Endodermal cell (in vitro differentiated cells): ENCODE measurements around the gene KIZ. TPM values are rescaled to one million over a fixed set of nuclear protein-coding genes. Genes with fewer than 3 reads are reported as not detected.

Experiments
- DNase-seq: peaks from one replicate; pipeline ENCODE4 v3.0.0-alpha.2; 2017
- H3K27ac ChIP-seq: 2 replicates; pipeline ENCODE4 v1.5.1; 2013; ENCODE audit warnings: mild to moderate bottlenecking, low read depth, low read length, moderate library complexity
- H3K27me3 ChIP-seq: 2 replicates; pipeline ENCODE4 v1.6.1; 2013; ENCODE audit warnings: mild to moderate bottlenecking, low read length, moderate library complexity; ENCODE audit not compliant: insufficient read depth, control insufficient read depth, poor library complexity, severe bottlenecking
- H3K36me3 ChIP-seq: 2 replicates; pipeline ENCODE4 v1.7.0; 2013; ENCODE audit warnings: mild to moderate bottlenecking, low read length, moderate library complexity; ENCODE audit not compliant: control insufficient read depth, insufficient read depth
- H3K4me1 ChIP-seq: one replicate; pipeline ENCODE4 v1.7.0; 2013; ENCODE audit warnings: low read length; ENCODE audit not compliant: control insufficient read depth, insufficient read depth
- H3K4me3 ChIP-seq: 2 replicates; pipeline ENCODE4 v1.5.1; 2013; ENCODE audit warnings: mild to moderate bottlenecking, low read length, moderate library complexity
- H3K9ac ChIP-seq: 2 replicates; pipeline ENCODE4 v1.6.1; 2013; ENCODE audit warnings: mild to moderate bottlenecking, low read length, moderate library complexity; ENCODE audit not compliant: poor library complexity, severe bottlenecking; ENCODE audit errors: extremely low read depth
- H3K9me3 ChIP-seq: 2 replicates; pipeline ENCODE4 v1.6.1; 2013; ENCODE audit warnings: mild to moderate bottlenecking, low read length, moderate library complexity; ENCODE audit not compliant: control insufficient read depth
- H3K27ac Mint-ChIP-seq: 2 replicates; pipeline ENCODE4 v1.8.0; 2020; ENCODE audit warnings: mixed read lengths
- H3K27me3 Mint-ChIP-seq: 2 replicates; pipeline ENCODE4 v1.8.0; 2021; ENCODE audit warnings: mild to moderate bottlenecking, mixed read lengths; ENCODE audit not compliant: insufficient read depth
- H3K36me3 Mint-ChIP-seq: 2 replicates; pipeline ENCODE4 v1.8.0; 2020; ENCODE audit warnings: low read depth, mixed read lengths
- H3K4me1 Mint-ChIP-seq: 2 replicates; pipeline ENCODE4 v1.8.0; 2020; ENCODE audit warnings: mixed read lengths
- H3K4me3 Mint-ChIP-seq: 2 replicates; pipeline ENCODE4 v1.8.0; 2020; ENCODE audit warnings: mild to moderate bottlenecking, moderate library complexity, mixed read lengths
- H3K9me3 Mint-ChIP-seq: 2 replicates; pipeline ENCODE4 v1.8.0; 2020; ENCODE audit warnings: mild to moderate bottlenecking, mixed read lengths
- CTCF ChIP-seq: fragments of 200-600 bp; sonication (generic); conservative IDR thresholded peaks from 2 replicates; pipeline ENCODE4 v1.5.0; 2021; ENCODE audit warnings: antibody characterized with exemption, mild to moderate bottlenecking
- WGBS, 2 experiments: methylation state at CpG; one replicate each; pipeline versions ENCODE4 v1.1.5 to v1.1.7; 2013; ENCODE audit warnings: missing lambda C conversion rate in 2 of 2, mixed read lengths in 1 of 2; ENCODE audit not compliant: insufficient coverage in 1 of 2, insufficient read length in 1 of 2; 5-methylcytosine and 5-hydroxymethylcytosine counted together
- total RNA-seq, 2 donors: library from RNA; stranded (reverse); fragmentation: NEBNext Ultra II Directional in 1 of 2; extraction: Animal tissue kit (Norgen Biotek cat#: 25700) in 1 of 2; gene quantifications; 2 replicates in 1 of 2; 3 replicates in 1 of 2; pipeline ENCODE4 v1.2.1, GENCODE V29; 2021

Gene KIZ
- total RNA-seq, 2 donors from 2014 or later = 50.3 to 50.8 TPM

GRCh38 chr20:21113697-21114096, 12.2 kb upstream of the KIZ start:
- no peak overlapping the region for H3K27ac ChIP-seq
- no peak overlapping the region for H3K4me3 ChIP-seq
- WGBS, 2 experiments = 92% methylated on average over 4 of the region's 4 CpGs; no CpG with 5 or more reads in 1 of the 2 experiments
- no peaks in the 10 kb centered on the region for H3K9me3 Mint-ChIP-seq
- H3K4me1 ChIP-seq = no peaks in the 10 kb centered on the region
- no peaks in the 10 kb centered on the region for H3K36me3 Mint-ChIP-seq
- TF ChIP-seq CTCF = no peak
- no peaks in the 10 kb centered on the region for H3K27me3 Mint-ChIP-seq
- no peak for DNase-seq
- no peak overlapping the region for H3K9ac ChIP-seq
- no peaks in the 10 kb centered on the region for H3K36me3 ChIP-seq
- peaks cover 2% of the 10 kb centered on the region for H3K4me1 Mint-ChIP-seq
- H3K9me3 ChIP-seq = no peaks in the 10 kb centered on the region
- peaks cover 8% of the 10 kb centered on the region for H3K27me3 ChIP-seq
- H3K4me3 Mint-ChIP-seq = no peak overlapping the region
- no peak overlapping the region for H3K27ac Mint-ChIP-seq

- DNase-seq = no peak
- peak; percentile 46 for TF ChIP-seq CTCF
- H3K27ac Mint-ChIP-seq = no peak overlapping the region
- Histone ChIP-seq H3K36me3 (no peaks in the 10 kb centered on the region), H3K9me3 (no peaks in the 10 kb centered on the region), H3K4me1 (no peaks in the 10 kb centered on the region), H3K4me3 (no peak overlapping the region), H3K9ac (no peak overlapping the region), H3K27ac (no peak overlapping the region), H3K27me3 (no peaks in the 10 kb centered on the region)
- WGBS, 2 experiments = 94 to 95% methylated on average over 15 of the region's 15 CpGs
- H3K36me3 Mint-ChIP-seq = no peaks in the 10 kb centered on the region
- no peak overlapping the region for H3K4me3 Mint-ChIP-seq
- H3K4me1 Mint-ChIP-seq = peaks cover 2% of the 10 kb centered on the region
- H3K9me3 Mint-ChIP-seq = no peaks in the 10 kb centered on the region
- no peaks in the 10 kb centered on the region for H3K27me3 Mint-ChIP-seq
These were observed 11.3 kb upstream of the KIZ start for GRCh38 chr20:21114584-21114983.

- Histone ChIP-seq H3K9ac (no peak overlapping the region), H3K4me1 (no peaks in the 10 kb centered on the region), H3K36me3 (no peaks in the 10 kb centered on the region), H3K9me3 (no peaks in the 10 kb centered on the region), H3K4me3 (no peak overlapping the region), H3K27ac (no peak overlapping the region), H3K27me3 (no peaks in the 10 kb centered on the region)
- no peak for TF ChIP-seq CTCF
- Mint-ChIP-seq H3K27me3 (no peaks in the 10 kb centered on the region), H3K4me3 (no peak overlapping the region), H3K27ac (no peak overlapping the region), H3K36me3 (no peaks in the 10 kb centered on the region), H3K9me3 (peaks cover 3% of the 10 kb centered on the region), H3K4me1 (no peaks in the 10 kb centered on the region)
- DNase-seq = no peak
- WGBS, 2 experiments = 84 to 91% methylated on average over 3 to 4 of the region's 4 CpGs
These were observed 8.4 kb upstream of the KIZ start for GRCh38 chr20:21117521-21117920.
